GM18861 (cell line): Measurements from ENCODE around the gene PHOX2A.

Source experiments
- ATAC-seq: cut with Tn5 transposase; IDR thresholded peaks from one replicate; pipeline ENCODE4 v1.9.1; 2021; ENCODE audit not compliant: unreplicated experiment

The PHOX2A gene

DNA sequence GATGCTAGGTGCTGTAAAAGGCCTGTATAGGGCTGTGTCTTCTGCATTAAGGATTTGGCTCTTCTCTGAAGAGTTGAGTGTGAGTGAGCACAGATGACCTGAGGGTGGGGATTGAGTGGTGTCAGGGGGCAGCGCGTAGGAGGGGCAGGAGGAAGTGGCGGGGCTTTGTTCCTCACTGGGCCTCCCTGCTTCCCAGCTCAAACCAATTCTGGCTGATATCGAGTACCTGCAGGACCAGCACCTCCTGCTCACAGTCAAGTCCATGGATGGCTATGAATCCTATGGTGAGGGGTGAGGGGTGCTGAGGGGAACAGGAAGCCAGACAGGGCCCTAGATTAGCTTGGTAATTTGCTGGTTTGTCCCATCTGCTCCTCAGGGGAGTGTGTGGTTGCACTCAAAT is 9.1 kb downstream of the PHOX2A start:
- no peak for ATAC-seq

DNA sequence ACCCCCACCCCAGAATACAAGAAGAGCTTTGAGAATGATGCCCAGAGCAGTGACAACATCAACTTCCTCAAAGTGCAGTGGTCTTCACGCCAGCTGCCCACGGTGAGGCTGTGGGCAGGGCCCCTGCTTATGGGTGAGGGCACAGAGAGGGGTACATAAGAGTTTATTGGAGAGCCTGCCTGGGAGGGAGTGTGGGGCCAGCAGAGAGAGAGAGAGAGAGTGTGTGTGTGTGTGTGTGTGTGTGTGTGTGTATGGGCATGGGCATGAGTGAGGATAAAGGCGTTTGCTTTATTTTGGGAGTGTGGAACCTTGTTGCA is 9.5 kb downstream of the PHOX2A start:
- ATAC-seq = no peak

DNA sequence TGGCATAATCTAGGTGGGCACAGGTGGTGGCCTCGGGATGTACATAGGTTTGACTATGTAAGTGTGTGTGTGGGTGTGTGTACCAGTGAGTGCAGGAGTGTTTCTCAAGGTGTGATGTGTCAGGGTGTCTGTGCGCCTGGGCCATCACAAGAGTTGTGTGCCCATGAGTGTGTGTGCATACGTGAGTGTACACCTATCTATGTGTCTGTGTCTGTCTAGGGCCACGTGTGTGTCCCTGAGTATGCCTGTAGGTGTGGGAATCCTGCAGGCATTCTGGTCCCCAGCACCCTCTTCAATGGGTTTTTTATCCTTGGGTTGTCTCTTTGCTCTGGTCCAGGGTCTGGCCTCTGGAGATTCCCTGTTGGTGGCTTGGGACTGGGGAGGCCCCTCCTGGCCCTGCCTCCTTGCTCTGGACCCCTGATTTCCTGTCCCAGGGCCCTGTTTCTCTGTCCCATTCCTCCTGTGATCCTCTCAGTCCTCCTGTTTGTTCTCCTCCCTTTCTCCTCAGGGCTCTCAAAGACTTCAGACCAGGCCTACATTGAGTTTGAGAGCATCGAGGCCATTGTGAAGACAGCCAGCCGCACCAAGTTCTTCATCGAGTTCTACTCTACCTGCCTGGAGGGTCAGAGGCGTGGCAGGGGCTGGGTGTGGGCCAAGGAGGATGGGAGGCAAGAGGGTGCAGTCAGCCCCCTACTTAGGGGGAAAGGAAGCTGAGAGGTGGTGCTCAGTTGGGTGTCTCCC is 10.0 kb downstream of the PHOX2A start:
- no peak for ATAC-seq

DNA sequence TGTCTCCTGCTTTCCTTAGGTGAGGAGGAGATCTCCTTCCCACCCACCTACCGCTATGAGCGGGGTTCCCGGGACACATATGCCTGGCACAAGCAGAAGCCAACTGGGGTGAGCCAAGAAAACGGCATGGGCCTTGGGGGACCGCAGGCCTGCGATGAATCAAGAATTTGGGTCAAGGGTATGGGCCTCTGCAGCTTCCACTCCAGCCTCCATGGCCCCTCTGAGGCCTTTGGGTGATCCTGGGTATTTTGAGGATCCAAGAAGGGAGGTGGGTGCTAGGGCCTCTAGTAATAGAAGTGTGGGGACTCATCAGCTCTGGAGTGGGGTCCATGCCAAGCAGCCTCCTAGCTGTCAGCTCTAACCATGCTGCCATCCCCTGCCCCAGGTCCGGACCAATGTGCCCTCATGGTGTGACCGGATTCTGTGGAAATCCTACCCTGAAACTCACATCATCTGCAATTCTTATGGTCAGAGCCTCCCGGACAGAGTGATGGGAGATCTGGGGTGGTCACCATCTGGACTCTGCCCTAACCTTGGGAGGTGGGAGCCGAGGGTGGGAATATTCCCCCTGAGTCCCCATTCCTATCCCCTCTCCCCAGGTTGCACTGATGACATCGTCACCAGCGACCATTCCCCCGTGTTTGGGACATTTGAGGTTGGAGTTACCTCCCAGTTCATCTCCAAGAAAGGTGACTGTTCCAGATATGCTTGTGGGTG is 10.8 kb downstream of the PHOX2A start:
- no peak for ATAC-seq

DNA sequence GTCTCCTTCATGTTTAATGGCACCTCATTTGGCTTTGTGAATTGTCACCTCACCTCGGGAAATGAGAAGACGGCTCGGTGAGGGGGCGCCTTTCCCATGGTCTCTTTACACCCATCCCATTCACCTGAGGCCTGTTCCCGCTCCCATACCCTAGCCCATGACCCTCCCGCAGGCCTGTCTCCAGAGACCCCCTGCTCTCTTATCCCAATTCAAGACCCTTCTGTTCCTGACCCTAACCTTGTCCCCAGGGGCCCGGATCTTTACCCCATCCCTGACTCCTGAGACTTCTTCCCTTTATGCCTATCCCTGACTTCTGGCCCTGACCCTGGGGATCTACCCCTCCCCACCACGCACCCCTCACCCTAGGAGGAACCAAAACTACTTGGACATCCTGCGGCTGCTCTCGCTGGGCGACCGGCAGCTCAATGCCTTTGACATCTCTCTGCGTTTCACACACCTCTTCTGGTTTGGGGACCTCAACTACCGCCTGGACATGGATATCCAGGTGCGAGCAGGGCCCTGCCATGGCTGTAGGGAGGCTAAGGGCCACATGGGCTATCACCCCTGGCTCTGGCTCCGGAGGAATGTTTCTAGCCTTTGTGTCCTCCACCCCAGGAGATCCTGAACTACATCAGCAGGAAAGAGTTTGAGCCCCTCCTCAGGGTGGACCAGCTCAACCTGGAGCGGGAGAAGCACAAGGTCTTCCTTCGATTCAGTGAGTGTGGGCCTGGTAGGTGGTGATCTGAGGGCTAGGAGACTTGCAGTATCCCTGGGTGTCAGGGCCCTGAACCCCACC is 11.5 kb downstream of the PHOX2A start:
- ATAC-seq = no peak

DNA sequence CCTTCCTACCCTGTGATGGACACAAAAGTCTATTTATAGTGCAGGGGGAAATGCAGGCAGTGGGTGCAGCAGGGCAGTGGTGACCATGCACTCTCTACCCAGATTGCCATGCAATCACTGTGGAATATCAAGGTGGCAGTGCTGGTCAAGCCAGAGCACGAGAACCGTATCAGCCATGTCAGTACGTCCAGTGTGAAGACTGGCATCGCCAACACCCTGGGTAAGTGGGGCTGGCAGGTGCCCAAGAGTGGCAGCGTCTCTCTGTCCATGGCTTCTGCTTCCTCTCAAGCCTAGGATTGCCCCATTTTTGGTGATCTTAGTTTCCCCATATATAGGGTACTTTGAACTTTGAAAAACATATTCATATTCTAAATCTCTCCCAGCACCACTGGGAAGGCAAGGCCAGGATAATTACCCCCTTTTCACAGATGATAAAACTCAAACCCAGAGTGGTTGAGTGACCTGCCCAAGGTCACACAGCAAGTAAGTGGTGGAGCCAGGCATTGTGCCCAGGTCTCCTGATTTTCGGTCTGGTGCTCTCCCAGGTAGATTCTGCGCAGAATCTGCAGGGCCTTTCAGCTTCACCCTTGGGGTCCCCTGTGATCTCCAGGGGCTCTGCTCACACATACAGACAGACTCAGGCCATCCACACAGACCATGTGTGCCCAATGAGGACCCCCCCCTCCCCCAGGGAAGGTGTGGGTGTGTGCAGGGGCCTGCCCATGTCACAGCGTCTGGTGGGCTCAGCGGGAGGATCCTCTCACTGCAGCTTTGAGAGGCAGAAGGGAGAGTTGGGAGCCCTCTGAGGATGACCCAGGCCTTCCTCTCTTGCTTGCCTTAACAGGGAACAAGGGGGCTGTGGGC is 12.3 kb downstream of the PHOX2A start:
- ATAC-seq = no peak

DNA sequence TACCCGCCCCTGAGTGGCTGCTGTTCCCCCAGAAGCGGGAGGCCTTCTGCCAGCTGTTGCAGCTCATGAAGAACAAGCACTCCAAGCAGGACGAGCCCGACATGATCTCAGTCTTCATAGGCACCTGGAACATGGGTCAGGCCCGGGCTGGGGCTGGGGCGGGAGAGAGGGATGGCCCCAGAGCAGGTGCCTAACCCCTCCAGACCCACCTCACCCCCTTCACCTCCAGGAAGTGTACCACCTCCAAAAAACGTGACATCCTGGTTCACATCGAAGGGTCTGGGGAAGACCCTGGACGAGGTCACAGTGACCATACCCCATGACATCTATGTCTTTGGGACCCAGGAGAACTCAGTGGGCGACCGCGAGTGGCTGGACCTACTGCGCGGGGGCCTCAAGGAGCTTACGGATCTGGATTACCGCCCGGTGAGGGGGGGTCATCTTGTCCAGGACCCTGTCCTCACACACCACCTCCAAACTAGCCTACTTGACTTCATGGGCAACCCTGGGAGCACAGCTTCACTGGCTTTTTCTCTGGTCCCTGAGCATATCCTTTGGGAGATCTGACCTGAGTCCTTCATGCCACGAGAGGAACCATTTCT is 13.1 kb downstream of the PHOX2A start:
- ATAC-seq = no peak

DNA sequence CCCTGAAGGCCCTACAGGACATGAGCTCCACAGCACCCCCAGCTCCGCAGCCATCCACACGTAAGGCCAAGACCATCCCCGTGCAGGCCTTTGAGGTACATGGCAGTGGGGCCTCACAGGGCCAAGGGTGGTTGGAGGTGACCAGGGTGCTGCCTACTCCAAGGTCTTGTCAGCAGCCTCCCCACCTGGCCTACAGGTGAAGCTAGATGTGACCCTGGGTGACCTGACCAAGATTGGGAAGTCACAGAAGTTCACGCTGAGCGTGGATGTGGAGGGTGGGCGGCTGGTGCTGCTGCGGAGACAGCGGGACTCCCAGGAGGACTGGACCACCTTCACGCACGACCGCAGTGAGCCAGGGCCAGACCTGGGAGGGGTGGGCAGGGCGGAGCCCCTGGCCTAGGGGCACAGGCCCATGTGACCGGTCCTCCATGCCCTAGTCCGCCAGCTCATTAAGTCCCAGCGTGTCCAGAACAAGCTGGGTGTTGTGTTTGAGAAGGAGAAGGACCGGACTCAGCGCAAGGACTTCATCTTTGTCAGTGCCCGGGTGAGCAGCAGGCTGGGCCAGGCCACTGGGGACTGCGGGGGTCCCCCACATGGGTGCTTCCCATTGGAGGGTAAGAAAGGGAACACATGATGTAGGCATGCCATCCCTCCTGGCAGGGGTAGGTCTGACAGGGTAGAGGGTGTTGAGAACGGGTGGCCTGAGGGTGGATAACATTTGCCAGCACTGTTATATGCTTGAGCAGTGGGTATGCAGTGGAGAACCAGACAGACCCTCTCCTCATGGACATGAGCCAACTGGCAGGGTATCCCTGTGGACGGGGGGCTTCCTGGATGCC is 13.8 kb downstream of the PHOX2A start:
- no peak for ATAC-seq

DNA sequence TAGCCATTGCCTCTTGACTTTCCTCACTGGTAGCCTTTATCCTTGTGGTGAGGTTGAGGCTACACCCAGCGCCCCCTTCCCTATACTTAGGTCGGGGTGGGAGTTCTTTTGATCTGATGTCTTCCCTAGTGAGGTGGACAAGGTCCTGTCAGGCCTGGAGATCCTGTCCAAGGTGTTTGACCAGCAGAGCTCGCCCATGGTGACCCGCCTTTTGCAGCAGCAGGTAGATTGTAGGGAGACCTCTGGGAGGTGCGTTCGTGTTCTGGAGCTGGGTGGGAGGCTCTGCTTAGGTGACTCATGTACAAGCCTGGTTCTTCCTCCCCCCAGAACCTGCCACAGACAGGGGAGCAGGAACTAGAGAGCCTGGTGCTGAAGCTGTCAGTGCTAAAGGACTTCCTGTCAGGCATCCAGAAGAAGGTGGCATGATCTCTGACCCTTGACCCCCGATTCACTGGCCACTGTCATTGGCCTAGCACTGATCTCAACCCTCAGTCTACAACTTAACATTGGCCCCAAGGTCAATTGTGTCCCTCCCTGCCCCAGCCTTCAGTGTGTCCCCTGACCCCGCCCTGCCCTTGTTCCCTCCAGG is 14.5 kb downstream of the PHOX2A start:
- ATAC-seq = no peak

DNA sequence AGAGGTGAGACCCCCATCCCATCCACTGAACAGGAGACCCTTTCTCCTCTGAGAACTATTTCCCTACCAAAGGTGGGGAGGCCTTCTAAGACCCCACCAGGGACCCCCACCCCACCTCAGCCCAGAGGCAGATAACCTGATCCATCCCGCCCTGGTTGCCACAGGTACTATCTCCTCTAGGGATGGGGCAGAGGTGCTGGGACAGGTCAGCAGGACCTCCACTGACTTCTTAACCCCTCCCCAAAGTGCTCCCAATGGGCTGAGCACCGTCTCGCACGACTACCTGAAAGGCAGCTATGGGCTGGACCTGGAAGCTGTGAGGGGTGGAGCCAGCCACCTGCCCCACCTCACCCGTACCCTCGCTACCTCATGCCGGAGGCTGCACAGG is 15.1 kb downstream of the PHOX2A start:
- no peak for ATAC-seq

DNA sequence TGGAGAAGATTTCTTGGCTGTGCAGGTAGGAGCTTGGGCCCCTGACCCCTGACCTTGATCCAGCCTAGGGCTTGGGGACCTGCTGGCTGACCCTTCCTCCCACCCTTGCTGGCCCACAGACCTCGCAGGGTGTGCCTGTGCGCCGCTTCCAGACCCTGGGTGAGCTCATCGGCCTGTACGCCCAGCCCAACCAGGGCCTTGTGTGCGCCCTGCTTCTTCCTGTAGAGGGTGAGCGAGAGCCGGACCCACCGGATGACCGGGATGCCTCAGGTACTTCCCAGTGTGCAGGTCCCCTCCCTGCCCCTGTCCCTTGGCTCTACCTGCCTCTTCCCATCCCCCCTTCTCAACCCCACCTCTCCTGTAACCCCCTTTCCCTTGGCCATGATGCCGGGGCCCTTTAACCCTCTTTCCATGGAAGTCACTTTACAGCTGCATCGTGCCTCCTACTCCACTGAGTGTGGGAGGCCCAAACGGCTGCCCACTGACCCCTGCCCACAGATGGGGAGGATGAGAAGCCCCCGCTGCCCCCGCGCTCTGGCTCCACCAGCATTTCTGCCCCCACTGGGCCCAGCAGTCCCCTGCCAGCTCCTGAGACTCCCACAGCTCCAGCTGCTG is 15.6 kb downstream of the PHOX2A start:
- no peak for ATAC-seq

DNA sequence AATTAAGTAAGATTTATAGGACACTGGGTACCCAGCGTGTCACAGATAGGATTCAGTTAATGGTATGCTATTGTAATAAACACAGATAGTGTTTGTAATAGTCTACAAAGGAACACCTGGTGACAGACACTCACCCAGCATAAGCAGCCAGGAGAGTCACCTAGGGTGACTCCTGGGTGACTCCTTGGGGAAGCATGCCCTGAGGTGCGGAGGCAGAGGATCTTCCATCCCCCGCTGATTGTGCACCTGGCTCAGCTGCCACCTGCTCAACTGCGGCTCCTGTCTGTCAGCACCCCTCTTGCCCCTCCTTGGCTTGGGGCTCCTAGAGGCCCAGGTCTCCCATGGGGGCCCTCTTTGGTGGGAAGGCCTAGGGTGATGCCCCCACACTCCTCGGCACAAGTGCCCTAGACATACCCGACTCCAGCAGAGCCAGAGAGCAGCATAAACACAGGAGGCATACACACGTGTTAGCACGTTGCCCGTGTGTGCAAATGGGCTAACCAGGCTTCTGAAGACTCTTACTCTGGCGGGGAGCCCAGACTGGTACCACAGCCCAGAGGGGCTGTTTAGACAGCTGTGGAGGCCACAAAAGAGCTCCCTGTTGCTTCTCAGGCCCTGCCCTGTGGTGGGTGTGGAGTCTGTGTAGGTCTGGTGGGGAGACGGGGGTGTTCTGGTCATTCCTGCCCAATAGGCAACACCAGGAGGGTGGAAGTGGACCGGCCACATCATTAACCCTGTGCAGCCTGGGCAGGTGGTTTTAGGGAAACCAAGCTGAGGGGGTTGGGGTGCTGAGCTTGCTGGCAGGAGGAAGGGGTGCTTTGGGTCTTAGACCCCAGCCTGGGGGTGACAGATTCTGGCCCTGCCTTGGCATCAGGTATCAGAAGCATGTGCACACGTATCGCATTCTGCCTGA is 16.4 kb downstream of the PHOX2A start:
- no peak for ATAC-seq

DNA sequence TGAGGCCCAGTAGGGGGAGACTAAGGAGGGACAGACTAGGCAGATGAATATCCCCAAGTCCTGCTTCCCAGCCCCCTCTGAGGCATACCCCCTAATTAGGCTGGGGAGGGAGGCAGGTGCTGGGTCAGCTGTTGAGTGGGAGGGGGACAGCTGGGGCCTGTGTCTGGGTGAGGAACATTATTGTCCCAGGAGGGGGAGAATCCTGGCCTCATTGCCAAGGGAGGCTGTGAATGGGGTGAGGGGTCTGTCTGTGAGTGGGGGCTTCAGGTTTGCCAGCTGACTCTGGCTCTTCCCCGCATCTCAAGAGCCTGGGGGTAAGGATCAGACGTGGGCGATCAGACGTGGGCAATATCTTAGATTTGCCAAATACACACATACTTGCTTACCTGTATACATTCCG is 17.3 kb downstream of the PHOX2A start:
- ATAC-seq = no peak

DNA sequence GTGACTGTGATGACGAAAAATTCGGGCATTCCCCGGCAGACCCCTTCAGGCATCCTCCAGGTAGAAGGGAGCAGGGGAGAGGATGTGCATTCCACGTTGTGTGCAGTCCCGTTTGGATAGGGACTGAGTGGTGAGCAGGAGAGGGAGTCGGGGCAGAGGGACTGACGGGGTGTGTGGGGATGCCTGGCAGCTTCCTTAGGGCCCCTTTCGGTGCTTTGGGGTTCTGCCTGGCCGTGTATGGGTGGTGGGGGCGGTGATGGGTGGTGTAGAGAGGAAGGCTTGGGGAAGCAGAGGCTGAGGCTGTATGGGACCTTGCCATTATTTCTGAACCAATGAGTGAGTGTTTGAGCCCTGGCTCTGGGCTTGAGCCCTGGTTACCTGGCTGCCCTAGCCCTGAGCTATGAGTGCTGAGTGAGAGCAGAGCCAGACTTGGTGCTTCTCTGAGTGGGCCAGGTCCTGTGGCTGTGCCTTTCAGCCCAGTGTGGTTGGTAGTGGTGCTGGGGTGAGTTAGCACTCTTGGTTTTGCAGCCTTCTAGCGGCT is 18.5 kb downstream of the PHOX2A start:
- no peak for ATAC-seq

DNA sequence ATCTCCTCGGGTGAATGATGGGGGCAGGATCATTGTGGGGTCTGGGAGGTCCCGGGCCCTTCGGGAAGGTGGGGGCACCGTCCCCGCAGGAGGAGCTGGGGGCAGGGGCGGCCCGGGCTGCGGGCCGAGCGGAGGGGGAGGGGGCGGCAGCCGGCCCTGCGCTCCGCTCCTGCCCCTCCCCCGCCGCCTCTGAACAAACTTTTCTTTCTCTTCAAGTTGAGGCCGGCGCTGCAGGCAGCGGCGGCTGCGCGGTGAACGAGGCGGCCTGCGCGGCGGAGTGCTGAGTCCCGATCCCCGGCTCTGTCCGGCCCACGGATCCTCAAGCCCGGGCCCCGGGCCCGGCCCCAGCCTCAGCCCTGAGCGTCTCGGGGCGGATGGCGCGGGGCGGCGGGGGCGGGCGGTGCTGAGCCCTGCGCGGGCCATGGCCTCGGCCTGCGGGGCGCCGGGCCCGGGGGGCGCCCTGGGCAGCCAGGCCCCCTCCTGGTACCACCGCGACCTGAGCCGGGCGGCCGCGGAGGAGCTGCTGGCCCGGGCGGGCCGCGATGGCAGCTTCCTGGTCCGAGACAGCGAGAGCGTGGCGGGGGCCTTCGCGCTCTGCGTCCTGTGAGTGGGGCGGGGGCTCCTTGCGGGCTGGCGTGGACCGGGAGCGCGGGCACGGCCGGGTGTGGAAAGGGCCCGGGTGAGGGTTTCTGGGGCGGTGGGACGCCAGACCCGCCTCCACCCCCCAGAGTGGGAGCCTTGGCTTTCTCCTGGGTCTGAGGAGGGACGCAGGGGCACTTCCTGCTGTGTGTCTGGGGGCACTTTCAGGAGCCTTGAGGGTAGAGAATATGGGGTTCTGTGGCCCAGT is 19.2 kb downstream of the PHOX2A start, which contains the start of gene INPPL1:
Gene INPPL1, plus strand, starts transcription at position 204 of the 847 bp plus-strand sequence. Its CDS starts 218 bp downstream, at position 422.
- no peak for ATAC-seq
